GM12872 (cell line): ENCODE measurements around the gene NTSR1.

ENCODE experiments used
- TF ChIP-seq, protein P1 (sequence below): IDR thresholded peaks from 3 replicates; pipeline ENCODE4 v1.5.1; 2011; ENCODE audit warnings: low read depth, mild to moderate bottlenecking, low read length, moderate library complexity; ENCODE audit not compliant: insufficient read depth

The NTSR1 gene

GRCh38 chr20:62718546-62718945, 9.9 kb downstream of the NTSR1 start:
- TF ChIP-seq, protein P1, sequence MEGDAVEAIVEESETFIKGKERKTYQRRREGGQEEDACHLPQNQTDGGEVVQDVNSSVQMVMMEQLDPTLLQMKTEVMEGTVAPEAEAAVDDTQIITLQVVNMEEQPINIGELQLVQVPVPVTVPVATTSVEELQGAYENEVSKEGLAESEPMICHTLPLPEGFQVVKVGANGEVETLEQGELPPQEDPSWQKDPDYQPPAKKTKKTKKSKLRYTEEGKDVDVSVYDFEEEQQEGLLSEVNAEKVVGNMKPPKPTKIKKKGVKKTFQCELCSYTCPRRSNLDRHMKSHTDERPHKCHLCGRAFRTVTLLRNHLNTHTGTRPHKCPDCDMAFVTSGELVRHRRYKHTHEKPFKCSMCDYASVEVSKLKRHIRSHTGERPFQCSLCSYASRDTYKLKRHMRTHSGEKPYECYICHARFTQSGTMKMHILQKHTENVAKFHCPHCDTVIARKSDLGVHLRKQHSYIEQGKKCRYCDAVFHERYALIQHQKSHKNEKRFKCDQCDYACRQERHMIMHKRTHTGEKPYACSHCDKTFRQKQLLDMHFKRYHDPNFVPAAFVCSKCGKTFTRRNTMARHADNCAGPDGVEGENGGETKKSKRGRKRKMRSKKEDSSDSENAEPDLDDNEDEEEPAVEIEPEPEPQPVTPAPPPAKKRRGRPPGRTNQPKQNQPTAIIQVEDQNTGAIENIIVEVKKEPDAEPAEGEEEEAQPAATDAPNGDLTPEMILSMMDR, result no peak

GRCh38 chr20:62719250-62719935, 10.8 kb downstream of the NTSR1 start:
- TF ChIP-seq, protein P1, result no peak

GRCh38 chr20:62721511-62722370, 13.1 kb downstream of the NTSR1 start:
- TF ChIP-seq, protein P1, result no peak

DNA sequence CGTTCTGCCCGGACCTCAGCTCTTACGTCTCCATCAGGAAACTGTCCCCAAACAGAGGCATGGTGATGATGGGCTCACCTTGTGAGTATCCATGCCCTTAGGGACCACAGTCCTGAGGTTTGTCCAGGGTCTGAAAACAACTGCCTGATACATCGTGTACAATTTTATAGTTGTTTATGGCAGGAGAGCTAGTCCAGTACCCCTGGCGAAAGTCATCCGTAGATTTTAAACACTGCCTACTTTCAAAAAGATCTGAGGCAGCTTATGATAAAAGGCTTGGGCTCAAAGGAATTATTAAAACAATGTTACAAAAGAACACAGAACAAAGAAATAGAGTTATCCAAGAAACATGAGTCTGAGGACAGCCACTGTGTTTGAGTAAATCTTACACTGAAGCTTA, 14.0 kb downstream of the NTSR1 start:
- TF ChIP-seq, protein P1, result no peak

DNA sequence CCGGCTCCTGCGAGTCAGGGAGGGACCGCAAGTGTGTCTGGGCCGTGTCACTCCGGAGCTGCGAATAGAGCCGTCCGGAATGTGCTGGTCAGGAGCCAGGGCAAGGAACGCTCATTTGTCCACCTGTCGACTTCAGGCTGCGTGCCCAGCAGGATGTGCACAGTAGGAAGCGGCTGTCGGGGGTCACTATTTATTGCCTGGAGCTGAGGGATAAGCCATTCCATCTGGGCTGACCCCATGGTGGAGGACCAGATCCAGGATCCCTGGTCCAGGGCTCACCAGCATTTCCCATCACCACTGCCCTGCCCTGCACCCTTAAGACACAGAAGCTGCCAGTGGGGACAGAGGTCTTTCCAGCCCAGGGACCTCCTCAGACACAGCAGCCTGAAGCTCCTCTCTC, 14.7 kb downstream of the NTSR1 start:
- TF ChIP-seq, protein P1, result no peak

GRCh38 chr20:62723768-62724450, 15.3 kb downstream of the NTSR1 start:
- TF ChIP-seq, protein P1, result no peak
